B cell (primary cell): ENCODE measurements around the gene GNA12. TPM values are rescaled to one million over a fixed set of nuclear protein-coding genes. Genes with fewer than 3 reads are reported as not detected.
A peak's percentile ranks its signal among the peaks of the same experiment; 100 is the strongest.

Experiments
- ATAC-seq: fragments of 200-7000 bp; cut with Tn5 transposase; one replicate; pipeline ENCODE4 v1.10.0; 2021; ENCODE audit warnings: low read depth, mild to moderate bottlenecking, moderate number of reproducible peaks, moderate library complexity
- CTCF ChIA-PET: fragments of 350-600 bp; sonication (Branson Sonifier 250); formaldehyde crosslinking; loops from one replicate; lab custom pipeline; 2021; ENCODE audit warnings: antibody characterized with exemption, inconsistent platforms; lab: Charles Lee
- POLR2A ChIA-PET: fragments of 350-600 bp; sonication (Branson Sonifier 250); formaldehyde crosslinking; loops from one replicate; lab custom pipeline; 2021; ENCODE audit warnings: antibody characterized with exemption; lab: Charles Lee
- DNase-seq: peaks from one replicate; pipeline ENCODE4 v3.0.0; 2013
- H2AFZ ChIP-seq: 2 replicates; pipeline ENCODE4 v1.6.1; 2012; ENCODE audit warnings: mild to moderate bottlenecking, low read depth, low read length; ENCODE audit not compliant: insufficient read depth, poor library complexity, severe bottlenecking
- H3K27ac ChIP-seq, 2 donors: 1 replicate in 1 of 2; 2 replicates in 1 of 2; pipeline ENCODE4 v1.5.1; 2012 to 2013; ENCODE audit warnings: low read length in 2 of 2, mild to moderate bottlenecking in 2 of 2, moderate library complexity in 1 of 2
- H3K27me3 ChIP-seq, 4 experiments: fragments of 200-600 bp in 1 of 4; sonication (generic) in 1 of 4; replicated peaks in 1 of 4; 1 replicate in 2 of 4; 2 replicates in 2 of 4; pipeline versions ENCODE4 v1.6.1 to v1.7.0; 2013 to 2016; ENCODE audit warnings: low read length in 3 of 4, mild to moderate bottlenecking in 2 of 4, mixed read lengths in 1 of 4, moderate library complexity in 1 of 4; ENCODE audit not compliant: insufficient read depth in 4 of 4, control insufficient read depth in 3 of 4; ENCODE audit errors: control extremely low read depth in 1 of 4
- H3K36me3 ChIP-seq, 2 experiments: replicated peaks in 1 of 2; 1 replicate in 1 of 2; 2 replicates in 1 of 2; pipeline versions ENCODE4 v1.6.1 to v1.7.1; 2013; ENCODE audit warnings: low read length in 1 of 2; ENCODE audit not compliant: insufficient read depth in 2 of 2, control insufficient read depth in 1 of 2; ENCODE audit errors: control extremely low read depth in 1 of 2, extremely low read depth in 1 of 2
- H3K4me1 ChIP-seq, 2 donors: fragments of 200-600 bp in 1 of 2; sonication (generic) in 1 of 2; 1 replicate in 1 of 2; 2 replicates in 1 of 2; pipeline versions ENCODE4 v1.5.1 to v1.6.1; 2013 to 2017; ENCODE audit warnings: low read length in 2 of 2; ENCODE audit not compliant: control insufficient read depth in 2 of 2, insufficient read depth in 2 of 2
- H3K4me2 ChIP-seq: replicated peaks from 2 replicates; pipeline ENCODE3; 2012; ENCODE audit warnings: mild to moderate bottlenecking, low read depth, low read length; ENCODE audit not compliant: poor library complexity, severe bottlenecking
- H3K4me3 ChIP-seq, 5 experiments: fragments of 200-600 bp in 1 of 5; sonication (generic) in 1 of 5; 1 replicate in 3 of 5; 2 replicates in 2 of 5; pipeline versions ENCODE4 v1.5.1 to v1.7.0; 2011 to 2016; ENCODE audit warnings: low read length in 4 of 5, mild to moderate bottlenecking in 4 of 5, low read depth in 2 of 5, control low read depth in 1 of 5, moderate library complexity in 1 of 5; ENCODE audit not compliant: insufficient read depth in 1 of 5; ENCODE audit errors: control extremely low read depth in 1 of 5, extremely low read depth in 1 of 5
- H3K79me2 ChIP-seq: fragments of 200-600 bp; sonication (generic); one replicate; pipeline ENCODE4 v1.6.0; 2016; ENCODE audit warnings: low read length; ENCODE audit not compliant: control insufficient read depth, insufficient read depth
- H3K9ac ChIP-seq: fragments of 200-600 bp; sonication (generic); 2 replicates; pipeline ENCODE4 v1.6.1; 2017; ENCODE audit warnings: mild to moderate bottlenecking, low read length, moderate library complexity
- H3K9me3 ChIP-seq, 3 donors: one replicate each; pipeline versions ENCODE4 v1.6.1 to v1.7.1; 2013; ENCODE audit warnings: low read length in 2 of 3; ENCODE audit not compliant: control insufficient read depth in 2 of 3, insufficient read depth in 1 of 3; ENCODE audit errors: control extremely low read depth in 1 of 3
- H4K20me1 ChIP-seq: 2 replicates; pipeline ENCODE4 v1.6.0; 2012; ENCODE audit warnings: mild to moderate bottlenecking, low read length; ENCODE audit not compliant: insufficient read depth, control insufficient read depth, poor library complexity, severe bottlenecking
- H3K27ac Mint-ChIP-seq: one replicate; pipeline ENCODE4 v1.8.0; 2021; ENCODE audit warnings: mixed read lengths
- H3K27me3 Mint-ChIP-seq: one replicate; pipeline ENCODE4 v1.8.0; 2021; ENCODE audit warnings: mixed read lengths
- H3K4me1 Mint-ChIP-seq: one replicate; pipeline ENCODE4 v1.8.0; 2021; ENCODE audit warnings: mixed read lengths
- H3K4me3 Mint-ChIP-seq: one replicate; pipeline ENCODE4 v1.8.0; 2021; ENCODE audit warnings: mixed read lengths
- H3K9me3 Mint-ChIP-seq: one replicate; pipeline ENCODE4 v1.8.0; 2022; ENCODE audit warnings: mixed read lengths; ENCODE audit not compliant: insufficient read depth
- EZH2 ChIP-seq: IDR thresholded peaks from 2 replicates; pipeline ENCODE4 v1.6.1; 2012; ENCODE audit warnings: borderline replicate concordance, low read depth, mild to moderate bottlenecking, moderate library complexity, low read length; ENCODE audit not compliant: insufficient read depth, poor library complexity, severe bottlenecking
- WGBS: methylation state at CpG from one replicate; pipeline ENCODE4 v1.1.5; 2013; ENCODE audit warnings: missing lambda C conversion rate; ENCODE audit not compliant: insufficient coverage; 5-methylcytosine and 5-hydroxymethylcytosine counted together
- intact Hi-C: fragments of 100-400 bp; cut with micrococcal nuclease; formaldehyde crosslinking; loops from one replicate; pipeline ENCODE4 v1.10.0; 2022
- polyA plus RNA-seq: library from polyadenylated mRNA; depleted of rRNA; stranded (reverse); fragments of >200 nt; gene quantifications from 2 replicates; pipeline ENCODE4 v1.2.3, GENCODE V29; 2012
- total RNA-seq, 2 donors: library from RNA; stranded (reverse); fragments of 120-200 nt in 1 of 2; gene quantifications; 1 replicate in 1 of 2; 2 replicates in 1 of 2; pipeline versions ENCODE4 v1.2.3 to v1.2.4, GENCODE V29; 2013 to 2022
- TF ChIP-seq, protein P1 (sequence below): fragments of 200-600 bp; IDR thresholded peaks from one replicate; pipeline ENCODE4 v1.8.0; 2022; ENCODE audit warnings: antibody characterized with exemption, mild to moderate bottlenecking

GNA12 gene
- total and polyA plus RNA-seq, 2 donors (not counting 1 experiment from before 2014, with no cell fraction given) = 34.6 to 110 TPM

DNA sequence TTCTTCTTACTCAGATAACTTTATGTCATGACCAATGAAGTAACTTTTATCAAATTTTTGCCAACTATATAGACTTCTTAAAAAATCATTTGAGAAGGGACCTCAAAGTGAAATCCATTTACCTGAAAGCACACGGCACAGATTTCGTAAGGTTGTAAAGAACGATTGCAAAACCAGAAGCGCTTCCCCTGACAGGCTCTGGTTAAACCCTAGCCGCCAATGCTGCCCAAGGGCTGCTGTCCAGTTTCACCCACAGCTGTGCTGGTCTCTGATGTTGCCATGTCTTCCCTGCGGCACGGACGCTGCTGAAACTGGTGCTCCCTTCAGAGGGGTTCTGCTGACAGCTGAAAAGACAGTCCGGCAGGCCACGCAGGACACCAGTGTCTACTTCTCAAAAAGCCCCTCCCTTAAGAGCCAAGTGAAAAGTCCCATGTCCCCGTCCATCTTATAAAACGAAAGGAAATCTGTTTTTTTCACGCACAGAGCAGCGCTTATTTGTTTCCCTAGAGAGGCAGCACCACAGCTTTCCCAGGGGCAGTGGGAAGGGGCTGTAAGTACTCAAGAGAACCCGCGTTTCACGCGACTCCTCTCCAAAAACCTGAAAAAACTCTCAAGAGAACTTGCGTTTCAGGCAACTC lies 32.5 kb downstream of the GNA12 start:
- intact Hi-C loops = no loop called here
- TF ChIP-seq, protein P1, sequence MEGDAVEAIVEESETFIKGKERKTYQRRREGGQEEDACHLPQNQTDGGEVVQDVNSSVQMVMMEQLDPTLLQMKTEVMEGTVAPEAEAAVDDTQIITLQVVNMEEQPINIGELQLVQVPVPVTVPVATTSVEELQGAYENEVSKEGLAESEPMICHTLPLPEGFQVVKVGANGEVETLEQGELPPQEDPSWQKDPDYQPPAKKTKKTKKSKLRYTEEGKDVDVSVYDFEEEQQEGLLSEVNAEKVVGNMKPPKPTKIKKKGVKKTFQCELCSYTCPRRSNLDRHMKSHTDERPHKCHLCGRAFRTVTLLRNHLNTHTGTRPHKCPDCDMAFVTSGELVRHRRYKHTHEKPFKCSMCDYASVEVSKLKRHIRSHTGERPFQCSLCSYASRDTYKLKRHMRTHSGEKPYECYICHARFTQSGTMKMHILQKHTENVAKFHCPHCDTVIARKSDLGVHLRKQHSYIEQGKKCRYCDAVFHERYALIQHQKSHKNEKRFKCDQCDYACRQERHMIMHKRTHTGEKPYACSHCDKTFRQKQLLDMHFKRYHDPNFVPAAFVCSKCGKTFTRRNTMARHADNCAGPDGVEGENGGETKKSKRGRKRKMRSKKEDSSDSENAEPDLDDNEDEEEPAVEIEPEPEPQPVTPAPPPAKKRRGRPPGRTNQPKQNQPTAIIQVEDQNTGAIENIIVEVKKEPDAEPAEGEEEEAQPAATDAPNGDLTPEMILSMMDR = no peak
- no peak for TF ChIP-seq EZH2
- H3K4me3 Mint-ChIP-seq = no peak overlapping the region
- Histone ChIP-seq H3K4me1 (peaks cover 18 to 31% of the 10 kb centered on the region in 2 donors), H4K20me1 (peaks cover 57% of the 10 kb centered on the region), H3K27me3 (no peaks in the 10 kb centered on the region), H3K27ac (no peak overlapping the region), H3K36me3 (peaks cover 0 to 15% of the 10 kb centered on the region in 2 experiments), H3K4me2 (no peak overlapping the region), H3K9me3 (no peaks in the 10 kb centered on the region), H3K4me3 (no peak overlapping the region), H3K79me2 (peaks cover 80% of the 10 kb centered on the region), H3K9ac (no peak overlapping the region), H2AFZ (no peak overlapping the region)
- WGBS = 81% methylated on average over 16 of the region's 19 CpGs
- no peak for DNase-seq
- POLR2A ChIA-PET = no interaction called here
- ATAC-seq = no peak
- CTCF ChIA-PET = no interaction called here
- H3K27ac Mint-ChIP-seq = peak overlapping the region; percentile 26
- H3K27me3 Mint-ChIP-seq = no peaks in the 10 kb centered on the region
- no peaks in the 10 kb centered on the region for H3K9me3 Mint-ChIP-seq
- peaks cover 64% of the 10 kb centered on the region for H3K4me1 Mint-ChIP-seq

DNA sequence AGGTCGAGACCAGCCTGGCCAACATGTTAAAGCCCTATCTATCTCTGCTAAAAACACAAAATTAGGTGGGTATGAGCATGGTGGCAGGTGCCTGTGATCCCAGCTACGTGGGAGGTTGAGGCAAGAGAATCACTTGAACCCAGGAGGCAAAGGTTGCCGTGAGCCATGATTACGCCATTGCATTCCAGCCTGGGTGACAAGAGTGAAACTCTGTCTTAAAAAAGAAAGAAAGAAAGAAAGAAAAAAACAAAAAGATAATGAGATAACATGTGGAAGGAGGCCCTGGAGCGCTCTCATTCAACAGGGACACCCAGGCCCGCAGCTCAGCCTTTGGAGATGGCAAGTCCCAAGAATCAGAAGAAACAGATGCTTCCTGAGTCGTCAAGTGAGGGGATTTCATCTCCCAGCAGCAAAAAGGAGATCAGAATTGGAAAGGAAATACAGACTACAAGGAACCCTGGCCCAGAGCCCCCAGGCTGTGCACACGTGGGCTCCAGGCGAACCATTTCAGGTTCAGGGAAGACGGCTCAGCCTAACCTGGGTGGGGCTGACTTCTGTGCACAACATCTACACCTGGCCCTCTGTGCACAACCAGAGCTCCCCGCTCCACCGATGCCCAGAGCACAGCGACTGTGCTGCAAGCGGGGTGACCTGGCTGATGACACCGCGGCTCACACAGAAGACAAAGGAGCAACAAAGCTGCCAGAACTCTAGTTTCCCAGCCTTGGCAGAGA lies 33.3 kb downstream of the GNA12 start:
- ATAC-seq (no peak), DNase-seq (peak; percentile 23)
- TF ChIP-seq, protein P1 = no peak
- no peak for TF ChIP-seq EZH2
- CTCF ChIA-PET = no interaction called here
- Histone ChIP-seq H3K9ac (no peak overlapping the region), H3K27me3 (no peaks in the 10 kb centered on the region), H2AFZ (no peak overlapping the region), H3K79me2 (peaks cover 80% of the 10 kb centered on the region), H3K27ac (no peak overlapping the region), H3K4me2 (no peak overlapping the region), H4K20me1 (peaks cover 53% of the 10 kb centered on the region), H3K4me3 (no peak overlapping the region), H3K36me3 (peaks cover 0 to 14% of the 10 kb centered on the region in 2 experiments), H3K9me3 (no peaks in the 10 kb centered on the region), H3K4me1 (peaks cover 18 to 31% of the 10 kb centered on the region in 2 donors)
- POLR2A ChIA-PET = no interaction called here
- Mint-ChIP-seq H3K4me3 (no peak overlapping the region), H3K9me3 (no peaks in the 10 kb centered on the region), H3K27me3 (no peaks in the 10 kb centered on the region), H3K4me1 (peaks cover 64% of the 10 kb centered on the region), H3K27ac (peak overlapping the region; percentile 69)
- 67% methylated on average over 10 of the region's 16 CpGs for WGBS
- intact Hi-C loops = no loop called here
